ENCODE measurements around the gene ID1.
"Not testable (repeated sequence)": the region's sequence is repeated elsewhere in the genome, so short reads cannot be mapped to it uniquely, and the experiment has no call there.

The ID1 gene

DNA sequence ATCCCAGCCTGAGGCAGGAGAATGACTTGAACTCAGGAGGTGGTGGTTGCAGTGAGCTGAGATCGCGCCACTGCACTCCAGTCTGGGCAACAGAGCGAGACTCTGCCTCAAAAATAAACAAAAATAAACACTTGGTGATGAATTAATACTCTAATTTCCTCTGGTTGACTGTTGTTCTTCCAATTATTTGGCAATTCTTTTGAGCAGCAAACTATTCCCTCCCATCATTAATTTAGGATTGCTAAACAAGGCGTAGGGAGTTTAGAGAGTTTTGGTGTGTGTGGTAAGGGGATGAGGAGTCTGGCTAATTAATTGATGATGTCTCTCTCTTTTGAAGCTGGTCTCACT lies 2.7 kb upstream of the ID1 start:
- no peak overlapping the region for H3K27ac Mint-ChIP-seq
- peaks cover 42% of the 10 kb centered on the region for H3K27me3 Mint-ChIP-seq
- H3K4me3 Mint-ChIP-seq: no peak overlapping the region
- no peaks in the 10 kb centered on the region for H3K9me3 Mint-ChIP-seq
- intact Hi-C loops (cut with micrococcal nuclease): loop anchor here (1.0 kb wide), 1 partner anchor 10 kb away; no protein-coding TSS in a partner anchor
- H3K4me1 Mint-ChIP-seq (ENCODE audit: low read depth): peaks cover 30% of the 10 kb centered on the region
- H3K36me3 Mint-ChIP-seq (ENCODE audit: low read depth): no peaks in the 10 kb centered on the region

DNA sequence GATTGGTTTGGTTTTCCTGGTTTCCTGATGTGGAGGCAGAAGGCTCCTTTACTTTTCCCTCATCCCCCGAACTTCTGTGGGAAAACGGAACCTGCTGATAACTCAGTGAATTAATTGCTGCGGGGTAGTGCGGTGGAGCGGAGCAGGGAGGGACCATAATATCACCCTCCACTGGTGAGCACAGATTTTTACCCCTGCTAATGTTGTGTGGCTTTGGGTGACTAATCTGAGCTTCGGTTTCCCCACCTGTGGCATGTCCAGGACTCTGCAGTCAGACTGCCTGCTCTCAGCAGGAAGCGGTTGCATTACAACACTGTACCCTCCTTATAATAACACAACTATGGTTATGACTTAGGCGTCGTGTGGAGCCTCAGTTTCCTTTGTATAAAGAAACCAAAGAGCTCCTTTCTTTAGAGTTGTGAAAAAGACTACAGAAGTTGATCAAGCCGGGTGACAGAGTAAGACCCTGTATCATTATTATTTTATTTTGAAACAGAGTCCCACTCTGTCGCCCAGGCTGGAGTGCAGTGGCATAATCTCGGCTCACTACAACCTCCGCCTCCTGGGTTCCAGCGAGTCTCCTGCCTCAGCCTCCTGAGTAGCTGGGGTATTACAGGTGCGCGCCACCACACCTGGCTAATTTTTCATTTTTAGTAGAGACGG lies 2.2 kb upstream of the ID1 start:
- Mint-ChIP-seq H3K4me1 (ENCODE audit: low read depth) (peaks cover 30% of the 10 kb centered on the region), H3K27me3 (peaks cover 44% of the 10 kb centered on the region), H3K9me3 (no peaks in the 10 kb centered on the region), H3K36me3 (ENCODE audit: low read depth) (no peaks in the 10 kb centered on the region), H3K4me3 (no peak overlapping the region), H3K27ac (no peak overlapping the region)
- intact Hi-C loops (cut with micrococcal nuclease): loop anchor here (1.0 kb wide), 1 partner anchor 9 kb away; no protein-coding TSS in a partner anchor

DNA sequence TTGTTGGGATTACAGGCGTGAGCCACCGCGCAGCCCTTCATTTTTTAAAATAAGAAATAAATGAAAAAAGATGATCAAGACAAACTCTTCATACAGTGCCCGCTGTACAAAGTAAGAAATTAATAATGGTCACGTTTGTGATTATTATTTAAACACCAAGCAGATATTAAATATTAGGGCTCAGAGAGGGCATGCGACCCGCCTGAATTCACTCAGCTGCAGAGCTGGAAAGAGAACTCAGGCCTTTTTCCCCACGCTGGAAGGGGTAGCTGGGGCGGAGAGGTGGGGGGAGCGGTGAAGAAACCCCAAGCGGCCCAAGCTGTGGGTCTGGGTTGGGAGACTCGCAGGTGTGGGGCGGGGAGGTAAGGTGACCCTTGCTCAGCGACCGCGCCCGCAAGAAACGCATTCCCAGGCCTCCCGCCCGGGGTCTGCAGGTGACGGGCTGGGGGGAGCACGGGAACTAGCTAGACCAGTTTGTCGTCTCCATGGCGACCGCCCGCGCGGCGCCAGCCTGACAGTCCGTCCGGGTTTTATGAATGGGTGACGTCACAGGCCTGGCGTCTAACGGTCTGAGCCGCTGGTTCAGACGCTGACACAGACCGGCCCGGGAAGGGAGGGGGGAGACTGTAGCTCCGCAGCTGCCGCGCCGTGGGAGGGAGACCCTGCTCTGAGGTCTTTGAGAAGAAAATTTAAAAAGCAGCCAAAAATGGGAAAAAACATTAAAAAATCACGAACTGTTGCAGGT lies 1.1 kb upstream of the ID1 start:
- Mint-ChIP-seq H3K36me3 (ENCODE audit: low read depth) (no peaks in the 10 kb centered on the region), H3K4me3 (peak overlapping the region; percentile 91), H3K27me3 (peaks cover 49% of the 10 kb centered on the region), H3K4me1 (ENCODE audit: low read depth) (peaks cover 37% of the 10 kb centered on the region), H3K9me3 (no peaks in the 10 kb centered on the region), H3K27ac (peak overlapping the region; percentile 50)
- intact Hi-C loops (cut with micrococcal nuclease): loop anchor here (2.0 kb wide), 1 partner anchor 31 kb away; no protein-coding TSS in a partner anchor

DNA sequence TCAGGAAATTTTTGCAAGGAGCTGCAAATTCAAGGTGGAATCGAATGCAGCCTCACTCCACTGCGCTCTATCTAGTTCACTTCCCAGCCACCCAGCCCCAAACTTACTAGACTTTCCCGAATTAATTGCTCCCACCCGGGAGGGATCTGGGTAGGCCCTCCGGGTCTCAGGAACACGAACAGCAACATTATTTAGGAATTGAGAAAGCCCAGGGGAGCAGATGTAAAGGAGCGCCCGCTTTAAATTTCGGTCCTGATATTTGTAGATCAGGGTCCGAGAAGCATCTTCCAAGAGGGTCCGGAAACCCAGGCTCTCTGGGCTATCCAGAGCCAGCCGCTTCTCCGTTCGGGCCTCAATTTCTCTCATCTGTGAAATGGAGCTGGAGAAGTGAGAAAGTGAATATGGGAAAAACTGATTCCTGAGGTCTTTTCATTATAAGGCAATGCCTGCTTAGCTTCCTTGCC lies 490 bp upstream of the ID1 start:
- no peaks in the 10 kb centered on the region for H3K36me3 Mint-ChIP-seq (ENCODE audit: low read depth)

DNA sequence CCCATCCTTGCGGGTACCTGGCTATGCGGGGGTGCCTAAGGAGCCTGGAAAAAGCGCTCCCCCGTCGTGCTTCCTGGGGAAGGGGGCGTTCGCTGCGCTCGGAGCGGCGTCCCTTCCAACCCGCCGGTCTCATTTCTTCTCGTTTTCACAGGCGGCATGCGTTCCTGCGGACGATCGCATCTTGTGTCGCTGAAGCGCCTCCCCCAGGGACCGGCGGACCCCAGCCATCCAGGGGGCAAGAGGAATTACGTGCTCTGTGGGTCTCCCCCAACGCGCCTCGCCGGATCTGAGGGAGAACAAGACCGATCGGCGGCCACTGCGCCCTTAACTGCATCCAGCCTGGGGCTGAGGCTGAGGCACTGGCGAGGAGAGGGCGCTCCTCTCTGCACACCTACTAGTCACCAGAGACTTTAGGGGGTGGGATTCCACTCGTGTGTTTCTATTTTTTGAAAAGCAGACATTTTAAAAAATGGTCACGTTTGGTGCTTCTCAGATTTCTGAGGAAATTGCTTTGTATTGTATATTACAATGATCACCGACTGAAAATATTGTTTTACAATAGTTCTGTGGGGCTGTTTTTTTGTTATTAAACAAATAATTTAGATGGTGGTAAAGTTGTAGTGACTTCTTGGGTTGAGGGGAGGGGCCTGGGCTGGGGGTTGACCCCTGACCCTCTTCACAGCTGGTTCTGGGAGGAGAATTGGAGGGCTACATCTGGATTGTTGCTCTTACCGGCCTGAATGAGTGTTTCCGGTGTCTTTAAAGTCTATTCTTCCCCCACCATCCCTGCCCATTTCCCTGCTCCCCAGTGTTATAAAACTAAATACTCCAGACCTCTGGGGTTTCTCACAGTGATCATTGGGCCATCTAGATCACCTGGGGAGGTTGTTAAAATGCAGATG lies 1.1 kb downstream of the ID1 start:
- H3K9me3 Mint-ChIP-seq: no peaks in the 10 kb centered on the region
- peak overlapping the region; percentile 91 for H3K4me3 Mint-ChIP-seq
- H3K36me3 Mint-ChIP-seq (ENCODE audit: low read depth): no peaks in the 10 kb centered on the region
- peaks cover 47% of the 10 kb centered on the region for H3K4me1 Mint-ChIP-seq (ENCODE audit: low read depth)
- intact Hi-C loops (cut with micrococcal nuclease): loop anchor here (2.0 kb wide), 1 partner anchor 33 kb away; no protein-coding TSS in a partner anchor
- H3K27me3 Mint-ChIP-seq: peaks cover 49% of the 10 kb centered on the region
- peak overlapping the region; percentile 50 for H3K27ac Mint-ChIP-seq

More for the DNA sequence above, 490 bp upstream of the ID1 start:
- peak overlapping the region; percentile 50 for H3K27ac Mint-ChIP-seq
- peaks cover 49% of the 10 kb centered on the region for H3K27me3 Mint-ChIP-seq
- H3K4me3 Mint-ChIP-seq: peak overlapping the region; percentile 91
- peaks cover 37% of the 10 kb centered on the region for H3K4me1 Mint-ChIP-seq (ENCODE audit: low read depth)
- no peaks in the 10 kb centered on the region for H3K9me3 Mint-ChIP-seq
- intact Hi-C loops (cut with micrococcal nuclease): loop anchor here (2.0 kb wide), 1 partner anchor 32 kb away; no protein-coding TSS in a partner anchor

DNA sequence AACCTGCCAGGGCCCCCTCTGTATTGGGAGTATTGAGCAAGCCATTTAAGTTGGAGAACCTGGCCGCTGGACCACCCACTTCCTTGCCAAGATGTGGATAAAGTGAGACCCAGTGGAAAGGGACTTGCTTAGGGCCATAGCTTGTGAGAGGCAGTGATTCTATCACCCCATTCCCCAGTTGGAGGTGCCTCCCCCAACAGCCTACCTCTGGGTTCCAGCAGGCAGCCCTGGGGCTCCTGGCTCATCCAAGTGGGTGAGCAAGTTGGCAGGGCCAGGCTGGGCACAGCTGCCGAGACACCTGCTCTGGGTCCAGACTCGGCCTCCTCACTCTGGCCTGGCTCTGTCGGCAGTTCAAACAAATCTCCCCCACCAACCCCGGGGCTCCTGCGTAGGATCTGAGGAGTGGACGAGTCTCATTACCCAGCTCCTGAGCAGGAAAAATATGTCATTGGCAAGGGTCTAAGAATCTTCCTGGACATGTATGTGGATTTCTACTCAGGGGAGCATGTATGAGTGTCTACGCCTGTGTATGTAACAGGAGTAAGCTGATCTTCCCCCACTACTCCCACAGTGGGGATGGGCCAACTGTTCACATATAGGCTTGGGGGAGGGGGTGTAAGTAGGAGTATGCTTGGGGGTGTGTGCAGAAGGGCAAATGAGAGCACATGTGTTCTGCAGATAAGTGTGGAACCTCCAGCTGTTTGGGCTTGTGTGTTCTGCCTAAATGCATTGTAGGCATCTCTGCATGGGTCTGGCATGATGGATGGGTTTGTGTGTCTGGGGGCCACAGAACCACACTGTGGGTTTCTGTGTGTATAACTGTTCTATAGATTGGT lies 1.9 kb downstream of the ID1 start:
- H3K4me1 Mint-ChIP-seq (ENCODE audit: low read depth): peaks cover 51% of the 10 kb centered on the region
- no peaks in the 10 kb centered on the region for H3K9me3 Mint-ChIP-seq
- H3K36me3 Mint-ChIP-seq (ENCODE audit: low read depth): no peaks in the 10 kb centered on the region
- H3K4me3 Mint-ChIP-seq: no peak overlapping the region
- no peak overlapping the region for H3K27ac Mint-ChIP-seq
- H3K27me3 Mint-ChIP-seq: peaks cover 49% of the 10 kb centered on the region
- intact Hi-C loops (cut with micrococcal nuclease): no loop called here

DNA sequence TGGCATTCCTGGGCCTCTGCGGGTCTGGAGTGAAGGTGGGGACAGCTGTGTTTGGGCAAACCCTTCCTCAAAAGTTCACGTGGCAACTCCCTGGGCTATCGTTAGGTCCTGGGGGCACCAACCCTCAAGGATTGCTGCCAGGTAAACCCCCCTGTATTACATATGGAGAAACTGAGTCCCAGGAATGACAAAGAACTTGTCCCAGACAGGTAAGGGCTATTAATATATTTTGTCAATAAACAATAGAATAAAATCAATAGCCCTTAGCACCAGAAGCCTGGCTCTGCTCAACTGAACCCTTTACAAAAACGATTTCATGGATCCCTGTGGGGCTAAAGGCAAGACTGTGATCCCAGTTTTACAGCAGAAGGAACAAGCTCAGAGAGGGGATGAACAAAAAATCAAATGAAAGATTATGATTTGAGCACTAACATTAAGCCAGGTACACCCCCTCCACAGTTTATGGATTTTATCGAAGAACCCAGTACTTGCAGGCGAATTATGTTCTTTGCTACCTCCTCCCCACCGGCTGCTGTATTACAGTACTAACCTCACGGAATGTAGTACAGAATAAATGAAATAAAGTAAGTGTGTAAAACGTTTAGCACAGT lies 2.7 kb downstream of the ID1 start:
- H3K4me1 Mint-ChIP-seq (ENCODE audit: low read depth): peaks cover 53% of the 10 kb centered on the region
- no peaks in the 10 kb centered on the region for H3K36me3 Mint-ChIP-seq (ENCODE audit: low read depth)
- H3K4me3 Mint-ChIP-seq: no peak overlapping the region
- H3K27me3 Mint-ChIP-seq: peaks cover 46% of the 10 kb centered on the region
- intact Hi-C loops (cut with micrococcal nuclease): no loop called here
- H3K27ac Mint-ChIP-seq: no peak overlapping the region
- no peaks in the 10 kb centered on the region for H3K9me3 Mint-ChIP-seq

DNA sequence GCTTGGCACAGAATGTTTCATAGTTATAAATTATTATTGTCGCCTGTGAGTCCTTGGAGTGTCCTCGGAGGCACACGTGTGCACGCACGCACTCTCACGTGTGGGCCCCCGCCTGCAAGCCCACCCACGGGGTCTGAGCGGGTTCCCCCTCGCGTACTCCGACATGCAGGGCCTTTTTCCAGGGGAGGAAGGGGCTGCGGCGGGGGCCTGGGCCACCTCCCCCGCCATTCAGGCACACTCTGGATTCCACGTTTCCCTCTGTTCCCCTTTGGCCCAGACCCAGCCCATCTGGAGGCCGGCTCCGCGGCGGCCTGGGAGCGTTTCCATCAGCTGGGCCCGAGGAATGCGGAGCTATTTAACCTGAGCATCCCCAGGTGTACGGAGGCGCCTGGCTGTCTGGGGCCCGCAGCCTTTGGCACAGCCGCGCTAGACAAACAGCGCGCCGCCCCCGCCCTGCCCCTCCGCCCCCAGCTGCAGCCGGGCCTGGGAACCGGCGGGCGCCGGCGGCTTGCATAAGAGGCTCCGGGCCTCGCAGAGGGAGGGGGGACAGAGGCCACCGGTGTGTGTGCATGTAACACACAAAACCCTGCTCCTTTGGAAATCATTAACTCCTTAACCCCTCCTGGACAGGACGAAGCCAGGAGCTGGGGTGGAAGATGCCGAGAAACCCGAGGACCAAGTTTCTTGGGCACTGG lies 3.3 kb downstream of the ID1 start:
- H3K4me3 Mint-ChIP-seq: no peak overlapping the region
- peaks cover 43% of the 10 kb centered on the region for H3K27me3 Mint-ChIP-seq
- H3K9me3 Mint-ChIP-seq: no peaks in the 10 kb centered on the region

DNA sequence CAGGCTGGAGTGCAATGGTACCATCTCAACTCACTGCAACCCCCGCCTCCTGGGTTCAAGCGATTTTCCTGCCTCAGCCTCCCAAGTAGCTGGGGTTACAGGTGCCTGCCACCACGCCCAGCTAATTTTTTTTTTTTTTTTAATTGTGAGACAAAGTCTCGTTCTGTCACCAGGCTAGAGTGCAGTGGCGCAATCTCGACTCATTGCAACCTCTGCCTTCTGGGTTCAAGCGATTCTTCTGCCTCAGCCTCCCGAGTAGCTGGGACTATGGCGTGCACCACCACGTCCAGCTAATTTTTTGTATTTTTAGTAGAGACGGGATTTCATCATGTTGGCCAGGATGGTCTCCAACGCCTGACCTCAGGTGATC lies 7.2 kb downstream of the ID1 start:
- intact Hi-C loops (cut with micrococcal nuclease): loop anchor here (1.0 to 10.0 kb wide), 4 partner anchors 10 to 147 kb away; no protein-coding TSS in a partner anchor
- peaks cover 33% of the 10 kb centered on the region for H3K4me1 Mint-ChIP-seq (ENCODE audit: low read depth)
- H3K4me3 Mint-ChIP-seq; H3K36me3 Mint-ChIP-seq (ENCODE audit: low read depth); H3K9me3 Mint-ChIP-seq; H3K27me3 Mint-ChIP-seq; H3K27ac Mint-ChIP-seq: not testable (repeated sequence)

More for the DNA sequence above, 3.3 kb downstream of the ID1 start:
- no peaks in the 10 kb centered on the region for H3K36me3 Mint-ChIP-seq (ENCODE audit: low read depth)
- peaks cover 56% of the 10 kb centered on the region for H3K4me1 Mint-ChIP-seq (ENCODE audit: low read depth)
- no peak overlapping the region for H3K27ac Mint-ChIP-seq
- intact Hi-C loops (cut with micrococcal nuclease): no loop called here

DNA sequence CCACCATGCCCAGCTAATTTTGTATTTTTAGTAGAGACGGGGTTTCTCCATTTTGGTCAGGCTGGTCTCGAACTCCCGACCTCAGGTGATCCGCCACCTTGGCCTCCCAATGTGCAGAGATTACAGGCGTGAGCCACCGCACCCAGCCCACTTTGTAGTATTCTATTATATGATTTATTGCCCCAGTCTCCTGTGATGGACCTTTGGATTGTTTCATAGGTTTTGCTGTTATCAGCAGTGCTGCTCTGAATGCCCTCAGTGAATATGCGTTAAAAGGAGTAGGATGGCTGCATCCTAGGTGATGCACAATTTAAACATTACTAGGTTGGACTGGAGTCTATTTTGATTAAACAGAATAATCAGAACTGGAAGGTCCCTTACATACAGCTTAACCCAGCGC lies 10.3 kb downstream of the ID1 start:
- H3K27me3 Mint-ChIP-seq: no peaks in the 10 kb centered on the region
- peaks cover 27% of the 10 kb centered on the region for H3K4me1 Mint-ChIP-seq (ENCODE audit: low read depth)
- intact Hi-C loops (cut with micrococcal nuclease): loop anchor here (10.0 kb wide), 1 partner anchor 151 kb away; no protein-coding TSS in a partner anchor
- H3K27ac Mint-ChIP-seq: no peak overlapping the region
- no peaks in the 10 kb centered on the region for H3K36me3 Mint-ChIP-seq (ENCODE audit: low read depth)
- H3K9me3 Mint-ChIP-seq: no peaks in the 10 kb centered on the region
- no peak overlapping the region for H3K4me3 Mint-ChIP-seq

DNA sequence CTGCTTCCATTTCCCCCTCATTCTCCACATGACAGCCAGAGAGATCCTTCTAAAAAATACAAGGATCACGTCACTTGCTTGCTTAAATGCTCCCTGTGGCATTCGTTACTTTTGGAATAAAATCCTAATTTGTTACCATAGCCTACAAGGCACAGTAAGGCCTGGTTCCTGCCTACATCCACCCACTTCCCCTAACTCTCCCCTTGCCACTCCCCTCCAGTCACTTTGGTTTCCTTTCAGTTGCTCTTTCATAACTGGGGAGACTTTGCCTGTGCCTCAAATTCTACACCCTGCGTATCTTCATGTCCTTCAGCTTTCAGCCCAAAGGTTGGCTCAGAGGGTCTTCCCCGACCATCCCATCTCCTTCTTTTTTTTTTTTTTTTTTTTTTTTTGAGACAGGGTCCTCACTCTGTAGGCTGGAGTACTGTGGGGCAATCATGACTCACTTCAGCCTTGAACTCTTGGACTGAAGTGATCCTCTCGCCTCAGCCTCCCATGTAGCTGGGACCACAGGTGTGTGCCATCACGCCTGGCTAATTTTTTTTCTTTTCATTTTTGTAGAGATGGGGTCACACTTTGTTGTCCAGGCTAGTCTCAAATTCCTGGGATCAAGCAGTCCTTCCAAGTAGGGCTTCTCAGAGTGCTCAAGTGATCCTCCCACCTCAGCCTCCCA lies 12.5 kb downstream of the ID1 start:
- H3K9me3 Mint-ChIP-seq: no peaks in the 10 kb centered on the region
- intact Hi-C loops (cut with micrococcal nuclease): loop anchor here (10.0 kb wide), 1 partner anchor 153 kb away; no protein-coding TSS in a partner anchor

DNA sequence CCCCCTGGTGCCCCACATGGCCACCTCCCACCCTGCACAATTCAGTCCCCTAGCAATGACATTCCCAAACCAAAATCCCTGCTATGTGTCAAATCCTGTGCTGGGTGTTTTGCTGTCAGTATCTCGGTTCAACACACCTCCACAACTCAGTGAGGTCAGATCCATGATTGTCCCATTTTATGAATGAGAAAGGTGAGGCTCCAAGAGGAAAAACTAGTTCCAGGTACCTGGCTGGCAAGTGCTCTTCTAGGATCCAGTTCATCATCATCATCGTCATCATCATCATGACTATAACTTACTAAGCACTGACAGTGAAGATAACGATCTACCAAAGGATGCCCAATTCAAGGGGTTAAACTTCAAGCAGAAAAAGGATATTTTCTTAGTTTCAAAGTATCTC lies 15.2 kb downstream of the ID1 start:
- intact Hi-C loops (cut with micrococcal nuclease): no loop called here
- Mint-ChIP-seq H3K4me1 (ENCODE audit: low read depth) (peaks cover 6% of the 10 kb centered on the region), H3K27me3 (no peaks in the 10 kb centered on the region), H3K27ac (no peak overlapping the region), H3K36me3 (ENCODE audit: low read depth) (no peaks in the 10 kb centered on the region), H3K4me3 (no peak overlapping the region), H3K9me3 (no peaks in the 10 kb centered on the region)

More for the DNA sequence above, 12.5 kb downstream of the ID1 start:
- H3K27ac Mint-ChIP-seq: peak overlapping the region; percentile 26
- H3K4me1 Mint-ChIP-seq (ENCODE audit: low read depth): peaks cover 13% of the 10 kb centered on the region
- H3K27me3 Mint-ChIP-seq: no peaks in the 10 kb centered on the region
- no peaks in the 10 kb centered on the region for H3K36me3 Mint-ChIP-seq (ENCODE audit: low read depth)
- no peak overlapping the region for H3K4me3 Mint-ChIP-seq

All from dendritic cell treated with granulocyte-macrophage colony-stimulating factor and Interleukin-4, amounts not matched to agents 40 ng/mL and 50 ng/mL, for 4 days (primary cell).